AG04450 (cell line): Measurements from ENCODE around the gene MACROD2. TPM values are rescaled to one million over a fixed set of nuclear protein-coding genes. Genes with fewer than 3 reads are reported as not detected.

Experiments used
- CTCF ChIA-PET: fragments of 300-600, 350-600 bp; formaldehyde crosslinking; extraction: SDS; loops from one replicate; lab custom pipeline; 2022; ENCODE audit warnings: antibody characterized with exemption, inconsistent platforms; lab: Charles Lee
- POLR2A ChIA-PET: fragments of 350-600 bp; formaldehyde crosslinking; extraction: SDS; loops from one replicate; lab custom pipeline; 2021; ENCODE audit warnings: antibody characterized with exemption, inconsistent platforms; lab: Yijun Ruan, JAX
- DNase-seq: peaks from one replicate; pipeline ENCODE4 v3.0.0-alpha.2; 2011; ENCODE audit warnings: low read depth, low spot score
- H3K27ac ChIP-seq: one replicate; pipeline ENCODE4 v1.5.1; 2012; ENCODE audit warnings: low read depth, low read length, control low read depth
- H3K27me3 ChIP-seq: one replicate; pipeline ENCODE4 v1.6.0; 2012; ENCODE audit warnings: low read length; ENCODE audit not compliant: control insufficient read depth, insufficient read depth
- H3K4me3 ChIP-seq: 2 replicates; pipeline ENCODE4 v1.5.1; 2011; ENCODE audit warnings: mild to moderate bottlenecking, low read depth, low read length, control low read depth
- H3K9me3 ChIP-seq: 2 replicates; pipeline ENCODE4 v1.5.1; 2012; ENCODE audit warnings: low read length; ENCODE audit not compliant: control insufficient read depth, insufficient read depth
- CTCF ChIP-seq: IDR thresholded peaks from 2 replicates; pipeline ENCODE4 v1.5.1; 2011; ENCODE audit warnings: low read depth, low read length, control low read depth, inconsistent platforms
- polyA plus RNA-seq: library from polyadenylated mRNA; depleted of rRNA; stranded (reverse); fragments of >200 nt; gene quantifications from 2 replicates; pipeline ENCODE4 v1.2.3, GENCODE V29; 2011

Gene MACROD2
- polyA plus RNA-seq, 1 experiment: 0.02 TPM

GRCh38 chr20:16059841-16060240, 2064.5 kb downstream of the MACROD2 start:
- CTCF ChIA-PET: no interaction called here
- no peak overlapping the region for H3K27ac ChIP-seq
- no peak overlapping the region for H3K4me3 ChIP-seq
- no peak for TF ChIP-seq CTCF
- H3K27me3 ChIP-seq: no peaks in the 10 kb centered on the region
- POLR2A ChIA-PET: no interaction called here
- DNase-seq: no peak
- no peaks in the 10 kb centered on the region for H3K9me3 ChIP-seq

GRCh38 chr20:16061351-16061750, 2066.0 kb downstream of the MACROD2 start:
- CTCF ChIA-PET: no interaction called here
- no peaks in the 10 kb centered on the region for H3K9me3 ChIP-seq
- no peak overlapping the region for H3K4me3 ChIP-seq
- POLR2A ChIA-PET: no interaction called here
- TF ChIP-seq CTCF: no peak
- H3K27me3 ChIP-seq: no peaks in the 10 kb centered on the region
- no peak for DNase-seq
- no peak overlapping the region for H3K27ac ChIP-seq

GRCh38 chr20:16062661-16063581, 2067.6 kb downstream of the MACROD2 start:
- no peak for TF ChIP-seq CTCF
- no peak overlapping the region for H3K4me3 ChIP-seq
- DNase-seq: peak; percentile 10
- H3K27me3 ChIP-seq: no peaks in the 10 kb centered on the region
- POLR2A ChIA-PET: no interaction called here
- peak overlapping the region; percentile 57 for H3K27ac ChIP-seq
- CTCF ChIA-PET: no interaction called here
- no peaks in the 10 kb centered on the region for H3K9me3 ChIP-seq

- POLR2A ChIA-PET: no interaction called here
- no peaks in the 10 kb centered on the region for H3K27me3 ChIP-seq
- H3K9me3 ChIP-seq: no peaks in the 10 kb centered on the region
- H3K4me3 ChIP-seq: no peak overlapping the region
- peak overlapping the region; percentile 57 for H3K27ac ChIP-seq
- peak; percentile 13 for DNase-seq
- CTCF ChIA-PET: interaction anchor here (0.9 kb wide), 1 partner anchor 10 kb away, joined by 3 read pairs; no protein-coding TSS in a partner anchor
- TF ChIP-seq CTCF: no peak
These were observed 2068.6 kb downstream of the MACROD2 start for GRCh38 chr20:16063881-16064280.

GRCh38 chr20:16064989-16065707, 2069.8 kb downstream of the MACROD2 start:
- H3K9me3 ChIP-seq: no peaks in the 10 kb centered on the region
- H3K27me3 ChIP-seq: no peaks in the 10 kb centered on the region
- no peak overlapping the region for H3K4me3 ChIP-seq
- peak overlapping the region; percentile 71 for H3K27ac ChIP-seq
- CTCF ChIA-PET: no interaction called here
- peak; percentile 7 for DNase-seq
- no peak for TF ChIP-seq CTCF
- POLR2A ChIA-PET: no interaction called here
